HG03103 (cell line): Measurements from ENCODE around the gene CFAP299.
"Not testable (repeated sequence)": the region's sequence is repeated elsewhere in the genome, so short reads cannot be mapped to it uniquely, and the experiment has no call there.

ENCODE experiments used
- ATAC-seq: cut with Tn5 transposase; IDR thresholded peaks from one replicate; pipeline ENCODE4 v1.9.1; 2021; ENCODE audit warnings: low read depth; ENCODE audit not compliant: unreplicated experiment

Gene CFAP299

DNA sequence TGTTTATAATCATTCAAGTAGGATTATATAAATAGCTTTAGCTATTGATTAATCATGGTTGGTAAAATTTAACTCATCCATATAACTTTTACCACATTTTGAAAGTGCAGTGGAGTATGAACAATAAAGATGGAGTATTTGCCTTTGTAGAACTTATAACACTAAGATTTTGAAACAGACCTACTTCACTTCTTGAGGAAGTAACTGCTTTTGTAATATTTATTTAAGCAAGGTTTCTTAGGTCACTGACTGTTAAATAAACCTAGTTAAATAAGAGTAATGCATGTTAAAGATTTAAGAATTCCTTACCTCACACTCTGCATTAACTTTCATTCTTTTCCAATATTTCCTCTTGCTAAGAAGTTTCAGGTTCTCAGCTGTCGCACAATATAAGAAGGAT is 242.5 kb downstream of the CFAP299 start:
- ATAC-seq, result no peak

DNA sequence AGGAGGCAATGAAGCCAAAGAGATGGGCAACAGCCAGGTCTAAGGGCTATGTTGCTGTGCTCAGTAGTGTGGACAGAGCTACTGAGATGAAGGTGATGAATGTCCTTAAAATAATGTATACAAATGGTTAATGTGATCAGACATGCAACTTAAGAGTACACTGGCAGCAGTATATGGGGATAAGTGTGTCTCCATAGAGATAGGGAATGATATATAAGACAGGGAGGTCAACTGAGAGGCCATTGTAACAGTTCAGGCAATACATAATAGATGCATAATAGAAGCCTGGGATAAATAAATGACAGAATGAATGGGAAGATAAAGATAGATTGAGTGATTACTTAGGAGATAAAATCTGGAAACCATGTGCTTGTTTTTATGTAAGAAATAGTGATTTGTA is 250.0 kb downstream of the CFAP299 start:
- ATAC-seq, result no peak

DNA sequence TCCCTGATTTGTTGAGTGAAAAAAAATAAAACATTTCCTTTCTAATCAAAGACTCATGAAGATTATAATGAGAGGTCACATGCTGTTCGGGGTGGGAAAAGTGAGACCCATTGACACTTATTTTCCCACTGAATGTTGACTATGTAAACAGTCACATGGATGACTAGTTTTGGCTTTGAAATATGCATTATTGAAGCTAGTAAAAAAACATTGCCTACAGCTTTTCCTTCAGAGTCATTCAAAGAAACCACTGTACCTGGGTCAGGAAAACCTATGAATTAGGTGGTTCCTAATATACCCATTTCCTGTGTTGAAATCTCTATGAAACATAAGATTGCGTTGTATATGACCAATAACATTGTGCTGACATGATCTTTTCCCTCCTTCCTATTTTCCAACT is 251.2 kb downstream of the CFAP299 start:
- no peak for ATAC-seq

DNA sequence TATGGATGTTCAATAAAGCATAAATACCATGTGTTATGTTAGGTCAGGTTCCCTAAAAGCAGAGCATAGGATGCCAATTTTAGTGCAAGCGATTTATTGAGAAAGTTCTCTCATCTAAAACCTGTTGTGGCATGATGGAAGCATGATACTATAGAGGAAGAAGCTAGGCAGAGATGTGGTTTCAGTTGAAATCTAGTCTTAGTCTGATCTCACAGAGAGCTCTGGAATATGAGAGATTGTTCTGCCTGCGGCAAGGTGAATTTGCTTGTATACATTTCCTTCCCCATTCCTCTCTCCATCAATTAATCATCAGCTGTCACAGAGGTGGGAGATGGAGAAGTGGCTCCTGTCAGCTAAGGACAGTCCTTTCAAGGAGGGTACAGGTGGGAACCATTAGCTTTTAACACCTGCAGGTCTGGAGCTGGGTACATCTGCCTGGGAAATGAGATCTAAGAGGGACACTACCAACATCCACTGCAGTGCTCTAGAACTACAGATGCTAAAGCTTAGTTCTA is 252.4 kb downstream of the CFAP299 start:
- ATAC-seq, result no peak

DNA sequence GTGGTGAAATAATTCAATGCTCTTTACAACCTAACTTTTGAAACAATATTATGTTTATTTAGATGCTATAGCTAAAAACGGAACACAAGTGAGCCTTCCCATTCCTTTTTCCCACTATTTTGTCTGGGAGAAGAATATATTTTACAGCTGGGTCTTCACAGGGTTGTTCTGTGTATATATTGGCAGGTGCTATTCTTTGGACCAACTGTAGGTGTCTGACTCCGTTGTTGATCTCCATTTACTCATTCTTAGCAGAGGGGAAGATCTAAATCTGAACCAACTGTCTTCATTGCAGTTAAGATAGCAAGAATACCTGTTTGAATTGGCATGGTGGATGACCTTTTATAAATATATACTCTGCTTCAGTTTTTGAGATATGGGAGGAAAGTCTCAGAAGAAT is 257.4 kb downstream of the CFAP299 start:
- ATAC-seq, result peak; percentile 68

DNA sequence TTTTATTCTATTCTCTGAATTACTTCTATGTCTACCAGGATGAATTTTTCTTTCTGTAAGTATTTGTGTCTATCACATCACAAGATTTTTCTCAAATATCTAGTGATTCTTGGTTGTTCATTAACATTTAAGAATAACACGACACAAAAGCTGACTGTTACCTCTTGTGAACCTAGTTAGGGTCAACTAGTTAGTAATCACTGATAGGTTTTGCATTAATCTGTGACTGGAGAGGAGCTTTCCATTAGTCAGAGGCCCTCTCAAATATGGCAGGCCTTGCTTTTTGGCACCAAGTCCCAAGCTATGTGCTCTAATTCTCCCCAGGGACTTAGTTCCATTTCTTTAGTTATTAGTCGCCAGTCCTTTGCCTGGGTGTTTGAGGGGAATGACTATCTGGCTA is 259.2 kb downstream of the CFAP299 start:
- ATAC-seq, result no peak

DNA sequence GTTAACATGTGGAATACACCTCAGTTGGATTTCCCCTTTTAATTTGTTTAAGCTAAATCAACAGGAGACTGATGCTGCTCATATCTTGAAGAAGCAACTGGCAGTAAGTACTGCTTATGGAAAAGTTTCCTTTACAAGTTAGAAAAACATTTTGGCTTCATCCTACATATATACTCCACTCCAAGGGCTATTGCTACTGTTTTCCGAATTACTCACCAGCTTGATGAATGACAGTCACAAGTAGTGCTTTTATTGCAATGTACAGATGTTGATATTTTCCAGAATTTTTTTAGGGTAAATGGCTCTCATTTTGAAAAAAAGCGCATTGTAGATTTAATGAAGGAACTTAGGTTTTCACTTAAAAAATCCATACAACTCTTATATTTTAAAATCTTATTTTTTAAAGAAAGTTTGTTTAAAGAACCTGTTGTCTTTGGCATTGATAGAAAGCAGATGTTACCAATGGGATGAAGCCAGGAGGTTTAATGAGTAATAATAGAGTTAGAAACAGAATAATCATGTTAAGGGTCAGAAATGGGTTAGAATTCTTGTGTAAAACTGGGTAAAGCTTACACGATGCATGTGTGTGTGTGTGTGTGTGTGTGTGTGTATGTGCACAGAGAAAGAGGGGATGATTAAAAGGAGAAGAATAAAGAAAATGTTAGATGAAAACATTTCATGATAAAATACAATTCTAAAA is 272.9 kb downstream of the CFAP299 start:
- no peak for ATAC-seq

DNA sequence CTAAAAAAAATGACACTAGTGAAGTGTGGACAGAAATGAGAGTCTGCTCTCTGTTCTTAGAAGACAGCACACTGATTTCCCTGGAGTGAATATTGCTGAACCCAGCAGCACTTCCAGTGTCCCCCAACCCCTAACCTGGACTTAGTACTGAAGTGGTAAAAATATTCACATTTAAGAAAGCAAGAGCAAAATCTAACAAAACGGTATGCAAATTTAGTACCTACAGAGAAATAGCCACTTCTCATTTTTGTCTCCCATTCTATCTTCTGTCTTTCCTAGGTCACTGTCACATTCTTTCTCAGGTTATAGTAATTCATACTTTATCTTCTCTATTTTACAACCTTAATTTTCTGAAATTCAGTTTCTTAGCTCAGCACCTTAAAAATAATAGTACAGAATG is 274.7 kb downstream of the CFAP299 start:
- ATAC-seq, result no peak

DNA sequence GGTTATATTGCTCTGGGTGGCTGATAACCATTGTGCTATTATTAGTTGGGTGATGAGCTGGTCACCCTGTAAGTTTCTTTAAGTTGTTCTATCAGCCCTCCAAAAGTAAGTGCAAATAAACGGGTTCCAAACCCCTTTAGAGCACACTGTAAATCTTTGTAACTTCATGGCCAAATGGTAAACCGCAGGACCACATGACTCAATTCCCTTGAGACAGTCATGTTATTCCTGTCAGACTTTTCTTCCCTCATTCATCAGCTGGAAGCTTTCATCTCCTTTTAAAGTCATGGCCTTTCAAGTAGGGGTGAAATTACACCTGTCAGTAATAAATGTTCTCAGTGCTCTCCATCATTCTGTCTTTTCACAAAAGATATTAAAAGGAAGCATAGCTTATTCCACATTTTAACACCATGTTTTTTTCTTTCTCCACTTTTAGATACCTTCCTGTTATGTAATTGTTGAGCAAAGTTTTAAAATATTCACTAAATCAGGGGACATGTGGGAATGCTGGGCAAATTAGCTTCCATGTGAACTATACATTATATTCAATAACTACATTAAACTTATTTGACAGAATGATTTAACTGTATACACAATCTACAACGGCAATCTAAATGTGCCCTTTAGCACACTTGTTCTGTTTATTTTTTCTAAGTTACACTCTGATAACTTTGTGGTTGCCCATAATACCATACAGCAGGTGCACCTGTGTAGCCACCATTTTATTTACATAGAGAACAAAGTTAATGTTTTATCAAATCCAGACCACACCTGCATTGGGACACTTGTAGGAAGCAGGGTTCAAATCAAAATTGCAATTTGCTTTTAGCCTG is 275.5 kb downstream of the CFAP299 start:
- ATAC-seq, result peak; percentile 78

DNA sequence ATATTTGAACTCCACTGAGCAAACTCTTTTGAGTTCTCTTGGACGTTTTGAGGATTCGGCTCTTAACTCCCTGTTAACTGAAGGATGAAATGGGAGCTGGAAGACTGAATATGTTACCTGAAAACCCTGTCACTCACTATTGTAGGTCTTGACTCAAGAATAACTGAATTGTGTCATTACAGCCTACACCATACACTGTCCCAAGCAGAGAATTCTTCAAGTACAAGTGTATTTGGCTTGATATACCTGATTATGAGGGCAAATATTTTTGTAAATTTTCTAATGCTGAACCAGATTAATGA is 276.1 kb downstream of the CFAP299 start:
- ATAC-seq, result no peak

DNA sequence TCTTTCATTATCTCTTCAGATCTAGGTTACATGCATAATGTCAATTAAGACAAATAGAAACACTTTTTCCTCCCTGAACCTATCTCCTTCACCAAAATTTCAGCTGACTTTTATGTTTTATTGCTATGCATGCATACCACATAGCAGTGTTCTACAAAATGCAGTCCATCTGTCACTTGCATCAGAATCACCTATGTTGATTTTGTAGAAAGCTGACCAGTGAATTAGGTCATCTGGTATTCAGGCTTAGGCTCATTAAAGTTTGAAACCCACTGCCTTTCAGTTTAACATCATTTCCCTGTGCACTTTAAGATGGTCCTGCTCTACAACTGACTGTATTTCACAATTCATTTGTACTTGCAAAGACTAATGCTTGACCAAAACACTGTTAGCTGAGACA is 277.9 kb downstream of the CFAP299 start:
- no peak for ATAC-seq

DNA sequence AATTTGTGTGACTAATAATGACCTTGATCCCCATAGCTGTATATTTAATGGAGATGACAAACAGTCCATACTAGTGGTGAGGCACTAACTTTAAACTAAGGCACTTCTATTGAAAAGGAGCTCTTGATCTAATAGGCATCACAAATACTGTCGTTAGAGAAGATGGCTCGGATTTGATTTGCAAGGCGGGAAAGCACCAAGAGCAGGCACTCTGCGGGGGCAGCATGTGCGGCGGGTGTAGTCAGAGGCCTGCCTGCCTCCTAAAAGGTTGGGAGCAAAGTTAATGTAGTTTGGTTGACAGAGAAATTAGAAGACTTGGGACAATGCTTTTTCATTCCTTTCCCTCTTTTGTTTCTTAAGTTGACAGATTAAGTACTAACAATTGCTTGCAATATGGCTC is 278.8 kb downstream of the CFAP299 start:
- ATAC-seq, result no peak

DNA sequence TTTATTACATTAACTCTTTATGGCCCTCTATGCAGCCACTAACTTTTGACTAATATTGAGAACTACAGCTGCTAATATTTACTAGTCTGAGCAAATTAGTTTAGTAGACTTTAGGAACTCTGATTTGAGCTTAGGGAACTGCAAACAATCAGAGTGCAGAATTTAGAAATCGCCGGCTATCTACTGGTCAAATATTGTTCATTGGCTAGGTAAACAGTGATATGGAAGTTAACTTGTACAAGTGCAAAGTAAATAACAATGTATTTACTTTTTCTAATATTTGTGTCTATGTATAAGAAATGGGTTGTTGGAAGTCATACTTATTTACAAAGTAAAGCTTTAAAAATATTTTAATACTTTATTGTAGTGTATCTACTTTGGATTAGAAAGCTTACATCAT is 279.6 kb downstream of the CFAP299 start:
- ATAC-seq, result no peak

DNA sequence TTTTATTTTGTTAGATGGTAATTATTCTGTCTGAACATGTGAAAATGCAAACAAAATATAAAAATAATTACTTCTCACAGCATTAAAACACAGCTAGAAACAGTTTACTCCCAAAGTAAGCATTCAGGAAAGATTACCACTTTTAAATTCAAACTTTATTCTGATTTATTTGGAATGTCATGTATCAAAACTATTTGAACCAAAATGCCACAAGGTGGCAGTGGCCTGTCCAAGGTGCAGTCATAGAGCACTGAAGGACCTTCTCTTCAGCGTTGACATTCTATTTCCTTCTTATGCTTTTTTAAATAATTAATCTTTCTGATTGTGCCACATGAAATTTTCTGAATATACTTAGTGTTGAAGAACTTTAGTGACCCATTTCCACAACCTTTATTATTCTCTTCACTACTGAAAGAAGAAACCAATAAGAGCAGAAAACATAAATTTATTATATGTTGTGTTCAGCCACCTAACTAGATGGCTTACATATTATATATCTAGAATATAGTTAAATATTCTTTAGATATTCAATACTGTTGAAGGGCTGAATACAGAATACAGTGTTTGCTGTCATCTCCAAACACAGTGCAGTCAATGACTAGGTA is 283.6 kb downstream of the CFAP299 start:
- ATAC-seq, result no peak

DNA sequence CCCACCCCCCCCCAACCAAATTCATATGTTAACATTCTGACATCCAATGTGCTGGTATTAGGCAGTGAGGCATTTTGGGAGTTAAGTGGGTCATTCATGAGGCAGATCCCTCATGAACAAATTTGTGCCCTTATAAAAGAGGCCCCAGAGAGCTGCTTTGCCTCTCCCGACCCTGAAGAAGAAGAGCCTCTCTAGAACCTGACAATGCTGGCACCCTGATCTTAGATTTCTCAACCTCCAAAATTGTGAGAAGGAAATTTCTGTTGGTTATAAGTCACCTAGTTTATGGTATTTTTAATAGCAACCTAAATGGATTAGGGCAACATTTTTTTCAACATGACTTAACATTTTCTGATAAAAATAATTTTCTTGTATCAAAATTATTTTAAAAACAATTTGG is 296.3 kb downstream of the CFAP299 start:
- no peak for ATAC-seq

DNA sequence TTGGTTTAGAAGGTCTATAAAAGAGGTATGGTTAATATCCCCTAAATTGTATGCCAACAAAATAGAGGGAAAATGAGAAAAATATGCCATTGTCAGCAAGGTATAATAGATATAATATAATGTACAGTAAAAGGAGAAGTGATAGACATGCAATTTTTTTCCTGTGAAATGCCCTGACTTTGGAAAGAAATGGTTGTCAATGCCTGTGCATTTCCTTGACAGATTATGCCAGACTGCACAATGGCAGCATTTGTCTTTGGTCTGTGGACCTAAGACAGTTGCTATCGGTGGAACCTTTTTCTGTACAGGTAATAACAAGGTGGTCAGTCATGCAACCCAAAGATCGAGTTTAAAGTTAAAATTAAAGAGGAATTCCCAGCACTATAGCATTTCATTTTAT is 301.7 kb downstream of the CFAP299 start:
- no peak for ATAC-seq

DNA sequence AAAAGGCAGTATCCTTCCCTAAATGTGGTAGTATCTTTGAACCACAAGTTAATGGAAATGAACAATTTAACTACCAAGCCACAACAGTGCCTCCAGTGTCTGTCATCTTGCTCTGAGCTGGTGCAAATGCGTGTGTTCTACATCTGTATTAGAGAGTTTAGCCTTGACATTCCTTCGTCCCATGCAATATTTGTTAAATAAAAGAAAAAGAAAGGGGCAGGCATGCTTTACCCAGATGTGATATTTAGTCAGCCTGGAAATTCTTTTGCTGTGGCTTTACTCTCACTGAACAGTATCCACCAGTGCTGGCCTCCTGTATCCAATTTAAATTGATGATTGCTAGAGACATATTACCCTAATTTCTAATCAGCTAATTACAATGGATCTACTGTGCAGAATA is 310.5 kb downstream of the CFAP299 start:
- no peak for ATAC-seq

DNA sequence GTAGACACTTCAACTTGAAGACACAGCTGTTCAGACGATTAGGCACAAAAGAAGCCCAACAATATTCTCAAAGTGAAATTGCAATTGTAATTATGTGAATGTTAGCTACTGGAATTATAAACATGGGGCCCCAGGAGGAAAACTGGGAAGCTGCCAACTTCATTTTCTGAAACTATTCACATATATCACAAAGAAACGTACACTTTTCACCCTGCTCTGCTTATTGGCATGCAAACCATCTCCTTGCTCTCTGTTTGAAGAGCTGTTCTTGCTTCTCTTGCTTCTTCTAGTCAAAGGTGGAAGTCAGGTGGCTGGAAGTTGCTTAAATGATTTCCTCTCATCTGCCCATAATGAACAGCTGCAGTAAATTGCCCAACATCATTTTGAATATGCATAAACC is 320.1 kb downstream of the CFAP299 start:
- no peak for ATAC-seq

DNA sequence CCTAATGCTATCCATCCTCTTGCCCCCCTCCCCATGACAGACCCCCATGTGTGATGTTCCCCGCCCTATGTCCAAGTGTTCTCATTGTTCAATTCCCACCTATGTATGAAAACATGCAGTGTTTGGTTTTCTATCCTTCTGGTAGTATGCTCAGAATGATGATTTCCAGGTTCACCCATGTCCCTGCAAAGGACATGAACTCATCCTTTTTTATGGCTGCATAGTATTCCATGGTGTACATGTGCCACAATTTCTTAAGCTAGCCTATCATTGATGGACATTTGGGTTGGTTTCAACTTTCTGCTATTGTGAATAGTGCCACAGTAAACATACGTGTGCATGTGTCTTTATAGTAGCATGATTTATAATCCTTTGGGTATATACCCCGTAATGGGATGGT is 334.6 kb downstream of the CFAP299 start:
- not testable (repeated sequence) for ATAC-seq

DNA sequence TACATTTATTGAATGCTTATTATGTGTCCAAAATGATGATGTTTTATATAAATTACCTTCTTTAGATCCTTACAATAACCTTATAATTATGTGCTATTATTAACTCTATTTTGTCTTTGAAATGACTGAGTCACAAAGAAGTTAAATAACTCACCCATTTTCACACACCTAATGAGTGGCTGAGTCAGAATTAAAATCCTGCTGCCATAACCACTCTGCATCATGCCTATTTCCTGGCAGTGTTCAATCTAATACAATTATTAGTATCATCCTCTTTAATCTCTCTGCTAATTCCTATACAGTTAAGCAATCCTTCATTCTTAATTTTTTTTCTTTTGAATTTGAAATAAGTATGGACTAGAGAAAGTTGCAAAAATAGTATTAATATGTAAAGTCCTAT is 342.9 kb downstream of the CFAP299 start:
- no peak for ATAC-seq

DNA sequence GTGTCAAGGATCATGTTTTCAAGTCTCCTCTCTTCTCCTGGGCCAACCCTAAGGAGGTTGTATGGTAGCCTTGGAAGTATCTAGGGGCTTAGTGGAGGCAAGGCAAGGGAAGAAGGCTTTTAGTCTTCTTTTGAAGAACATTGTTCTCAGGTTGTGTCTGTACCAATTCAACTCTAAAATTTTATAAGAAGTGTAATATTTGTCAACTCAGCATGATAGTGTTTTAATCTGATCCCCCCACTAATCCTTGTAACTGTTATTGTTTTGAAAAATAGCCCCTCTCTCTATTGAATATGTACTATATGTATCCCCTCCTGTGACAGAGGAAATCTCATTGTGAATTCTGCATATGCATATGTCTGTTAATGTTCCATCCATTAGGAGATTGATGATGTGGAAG is 345.4 kb downstream of the CFAP299 start:
- no peak for ATAC-seq

DNA sequence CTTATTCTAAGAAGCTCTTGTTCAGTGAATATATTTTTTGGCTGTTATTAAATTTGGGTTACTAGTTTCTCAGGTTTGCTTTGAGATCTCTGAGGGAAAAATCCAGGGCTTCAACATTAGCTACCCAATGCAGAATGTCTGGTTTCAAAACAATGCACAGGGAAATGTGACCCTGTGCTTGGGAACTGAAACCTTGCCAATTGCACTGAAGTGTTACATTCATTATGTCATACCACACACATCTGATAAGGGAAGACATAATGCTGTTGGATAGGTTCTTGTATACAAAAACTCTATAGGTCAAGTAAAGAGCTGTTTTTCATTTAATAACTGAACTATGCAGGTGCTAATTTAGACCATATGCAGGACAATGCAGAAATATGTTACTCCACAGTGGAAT is 349.7 kb downstream of the CFAP299 start:
- ATAC-seq, result no peak
